GM21526 (cell line): Measurements from ENCODE around the gene NKG7.

Experiments used
- ATAC-seq: cut with Tn5 transposase; IDR thresholded peaks from one replicate; pipeline ENCODE4 v1.9.1; 2021; ENCODE audit warnings: moderate library complexity; ENCODE audit not compliant: unreplicated experiment, low FRiP score

Gene NKG7

DNA sequence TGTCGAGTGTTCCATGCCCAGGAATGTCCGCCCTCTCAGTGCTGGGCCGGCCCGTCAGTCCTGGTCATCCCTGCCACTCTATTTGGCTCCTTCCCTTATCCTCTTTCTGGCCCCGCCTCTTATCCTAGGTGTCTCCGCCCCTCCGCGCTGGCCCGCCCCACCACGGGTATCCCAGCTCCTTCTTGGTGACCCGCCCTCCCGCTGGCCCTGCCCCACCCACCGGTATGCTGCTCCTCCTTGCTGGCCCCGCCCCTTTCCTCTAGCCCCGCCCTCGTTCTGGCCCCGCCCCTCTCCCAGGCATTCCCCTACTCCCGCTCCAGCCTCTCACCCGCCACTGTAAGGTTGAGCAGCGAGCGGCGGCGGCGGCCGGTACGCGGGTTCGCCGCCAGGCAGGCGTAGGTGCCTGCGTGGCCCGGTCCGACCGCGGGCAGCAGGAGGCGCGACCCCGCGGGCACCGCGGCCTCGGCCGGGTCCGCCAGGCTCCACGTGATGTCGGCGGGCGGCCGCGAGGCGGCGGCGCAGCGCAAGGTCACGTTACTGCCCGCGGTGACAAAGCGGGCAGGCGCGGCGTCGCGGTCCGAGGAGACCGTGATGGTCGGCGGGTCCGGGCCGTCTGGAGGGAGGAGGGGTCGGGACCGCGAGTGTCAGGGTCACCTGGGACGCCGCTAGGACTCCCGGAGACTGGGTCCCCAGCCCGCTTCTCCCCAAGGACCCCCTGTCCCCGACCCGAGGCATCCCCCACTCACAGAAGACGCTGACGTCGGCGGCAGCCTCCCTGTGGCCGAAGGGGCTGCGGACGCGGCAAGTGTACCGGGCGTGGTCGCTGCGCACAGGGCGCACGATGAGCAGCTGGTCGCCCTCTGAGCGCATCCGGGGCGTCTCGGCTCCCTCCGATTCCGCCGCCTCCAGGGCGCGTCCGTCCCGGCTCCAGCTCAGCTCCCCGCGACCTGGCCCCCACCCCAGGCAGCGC is 32.5 kb downstream of the NKG7 start:
- ATAC-seq = peak; percentile 49

DNA sequence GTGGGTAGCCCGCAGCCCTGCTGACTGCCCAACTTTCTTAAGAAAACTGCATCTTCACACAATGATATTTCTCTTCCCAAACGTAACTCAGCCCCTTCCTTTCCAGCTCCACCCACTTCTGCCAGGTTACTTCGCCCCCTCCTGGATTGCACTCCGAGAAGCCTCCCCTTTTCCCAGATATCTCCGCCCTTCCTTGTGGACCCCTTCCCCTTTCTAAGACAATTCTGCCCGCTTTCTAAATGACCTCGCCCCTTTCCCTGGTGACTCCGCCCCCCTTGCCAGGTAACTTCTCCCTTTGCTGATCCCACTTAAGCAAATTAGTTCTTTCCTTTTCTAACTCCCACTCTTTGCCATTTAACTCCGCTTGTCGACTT is 33.2 kb downstream of the NKG7 start:
- ATAC-seq = peak; percentile 1

DNA sequence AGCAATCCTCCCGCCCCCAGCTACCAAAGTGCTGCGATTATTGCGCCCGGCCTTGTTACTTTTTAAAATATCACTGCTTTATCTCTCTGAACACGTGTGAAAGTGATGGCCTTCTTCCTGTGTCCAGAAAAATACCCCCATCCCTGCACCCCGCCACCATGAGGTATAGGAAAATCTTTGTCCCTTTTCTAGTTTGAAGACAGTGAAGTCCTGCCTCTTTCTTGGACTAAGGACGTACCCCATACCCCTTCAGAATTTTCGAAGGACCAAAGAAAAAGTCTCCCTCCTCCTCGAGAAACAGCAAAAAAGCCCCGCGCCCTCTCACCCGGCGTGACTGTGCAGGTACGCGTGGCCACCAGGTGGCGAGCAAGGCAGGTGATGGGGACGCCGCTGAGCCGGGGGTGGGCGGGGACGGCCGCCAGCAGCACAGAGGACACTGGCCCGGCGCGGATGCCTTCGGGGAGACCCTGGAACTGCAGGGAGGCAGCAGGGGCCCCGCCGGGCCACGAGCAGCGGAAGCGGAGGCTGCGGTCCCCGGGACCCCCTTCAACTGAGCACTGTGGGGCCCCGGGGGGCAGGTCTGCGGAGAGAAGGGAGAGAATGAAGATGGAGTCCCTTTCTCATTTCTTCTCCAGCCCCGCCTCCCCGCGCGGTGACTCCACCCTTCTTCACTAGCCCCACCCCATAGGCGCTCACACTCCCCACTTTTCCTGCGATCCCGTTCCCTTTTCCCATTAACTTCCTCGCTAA is 33.7 kb downstream of the NKG7 start:
- peak; percentile 48 for ATAC-seq

DNA sequence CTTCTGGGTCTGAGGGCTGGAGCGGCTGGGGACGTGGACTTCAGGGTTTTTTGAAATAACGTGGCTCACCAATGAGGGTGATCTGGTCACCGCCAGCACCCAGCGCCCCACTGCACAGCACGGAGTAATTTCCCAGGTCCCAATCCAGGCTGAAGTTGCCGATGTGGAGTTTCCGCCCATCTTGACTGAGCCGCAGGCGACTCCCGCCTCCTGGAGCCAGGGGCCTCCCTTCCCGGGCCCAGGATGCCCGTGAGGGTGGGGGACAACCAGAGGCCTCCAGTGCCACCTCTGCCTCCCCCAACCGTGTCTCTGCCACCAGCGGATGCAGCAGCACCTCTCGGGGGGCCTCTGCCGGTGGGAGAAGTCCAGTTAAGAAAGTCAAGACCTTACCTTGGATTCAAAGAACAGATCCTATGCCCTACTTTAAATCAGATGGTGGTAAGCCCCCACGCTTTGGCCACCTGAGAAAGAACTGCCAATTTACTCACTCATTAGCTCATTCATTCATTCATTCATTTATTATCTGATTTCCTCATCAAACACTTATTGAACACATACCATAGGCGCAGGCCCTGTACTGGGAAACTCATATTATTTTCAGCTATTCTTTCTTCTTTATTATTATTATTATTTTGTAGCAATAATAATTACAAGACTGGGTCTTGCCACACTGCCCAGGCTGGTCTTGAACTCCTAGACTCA is 34.4 kb downstream of the NKG7 start:
- ATAC-seq = no peak

DNA sequence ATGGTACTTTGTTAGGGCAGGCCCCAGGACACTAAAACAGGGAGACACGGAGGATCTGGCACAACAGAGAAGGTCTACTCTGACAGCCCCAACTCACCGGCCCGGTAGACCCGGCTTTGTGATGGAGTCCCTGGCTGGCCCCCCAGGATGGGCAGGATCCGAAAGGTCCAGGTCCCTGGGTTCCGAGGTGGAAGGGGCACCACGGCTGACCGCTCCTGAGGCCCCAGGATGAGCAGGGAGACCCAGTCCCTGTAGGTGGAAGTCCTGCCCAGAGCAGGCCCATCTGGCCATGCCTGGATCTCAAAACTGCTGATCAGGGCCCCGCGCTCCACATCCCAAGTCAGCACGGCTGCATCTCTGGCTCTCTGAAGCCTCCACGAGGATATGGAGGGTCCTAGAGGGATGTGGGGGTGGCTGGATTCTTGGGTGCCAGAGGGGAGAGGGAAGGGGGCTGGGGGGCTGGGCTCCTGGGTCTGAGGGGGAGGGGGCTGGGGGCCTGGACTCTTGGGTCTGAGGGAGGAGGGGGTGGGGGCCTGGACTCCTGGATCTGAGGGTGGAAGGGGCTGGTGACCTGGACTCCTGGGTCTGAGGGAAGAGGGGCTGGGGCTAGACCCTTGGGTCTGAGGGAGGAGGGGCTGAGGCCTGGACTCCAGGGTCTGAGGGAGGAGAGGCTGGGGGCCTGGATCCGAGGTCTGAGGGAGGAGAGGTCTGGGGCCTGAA is 35.2 kb downstream of the NKG7 start:
- ATAC-seq = no peak

DNA sequence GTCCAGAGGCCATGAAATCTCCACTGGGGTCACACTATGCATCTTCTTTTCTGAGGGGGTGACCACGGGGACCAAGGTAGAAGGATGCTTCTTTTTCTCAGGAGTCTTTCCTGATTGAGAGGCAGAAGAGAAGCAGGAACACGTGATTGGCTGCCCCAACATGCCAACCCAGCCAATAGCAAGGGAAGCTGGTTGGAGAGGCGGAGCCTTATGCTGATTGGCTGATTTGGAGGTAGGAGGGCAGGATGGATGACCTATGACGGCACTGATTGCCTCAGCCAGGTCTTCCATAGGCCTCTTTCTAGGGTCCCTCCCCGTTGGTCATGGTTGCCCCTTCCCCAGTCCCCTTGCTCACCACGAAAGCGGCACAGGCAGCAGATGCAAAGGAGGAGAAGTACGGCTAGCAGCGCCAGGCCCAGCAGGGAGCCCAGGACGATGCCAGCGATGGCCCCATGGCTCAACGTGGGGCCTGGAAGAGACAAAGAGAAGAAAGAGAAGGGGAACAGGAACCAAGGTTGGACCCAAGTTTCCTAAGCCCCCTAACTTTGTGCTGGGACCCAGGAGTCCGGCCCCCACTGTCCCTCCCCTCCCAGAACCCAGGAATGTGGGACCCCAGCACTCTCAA is 38.5 kb downstream of the NKG7 start:
- no peak for ATAC-seq

DNA sequence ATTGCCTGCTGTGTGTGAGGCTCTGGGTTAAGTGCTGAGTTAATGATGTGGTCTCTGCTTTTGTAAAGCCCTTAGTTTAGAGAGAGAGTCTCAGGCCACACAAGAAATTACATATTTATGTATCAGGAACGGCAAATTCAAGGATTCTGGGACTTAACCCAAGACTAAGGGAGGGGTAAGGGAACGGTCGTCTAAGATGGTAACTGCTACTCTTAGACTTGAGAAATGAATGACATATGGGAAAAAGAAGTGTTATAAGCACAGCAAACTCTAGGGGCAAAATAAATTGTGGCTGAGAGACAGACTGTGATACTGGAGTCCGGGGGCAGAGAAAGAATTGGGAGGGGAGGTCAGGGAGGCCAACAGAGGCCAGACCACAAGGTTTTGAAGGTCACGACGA is 40.7 kb downstream of the NKG7 start:
- no peak for ATAC-seq

DNA sequence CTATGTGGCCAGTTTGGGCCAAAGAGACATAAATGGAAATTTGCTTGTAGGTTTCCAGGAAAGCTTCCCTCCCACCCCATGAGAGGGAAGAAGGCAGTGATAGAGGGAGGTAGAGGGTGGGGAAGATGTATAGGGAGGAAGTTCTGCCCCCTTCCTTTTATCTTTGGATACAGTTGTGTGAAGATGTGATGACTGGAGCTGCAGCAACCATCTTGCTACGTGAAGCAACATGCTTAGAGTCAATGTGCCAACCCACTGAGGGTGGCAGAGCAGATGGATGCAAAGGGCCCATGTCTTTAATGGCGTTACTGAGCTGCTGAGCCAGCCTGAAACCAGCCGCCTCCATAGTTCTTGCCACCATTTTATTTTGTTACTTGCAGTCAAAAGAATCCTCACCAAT is 41.3 kb downstream of the NKG7 start:
- no peak for ATAC-seq

DNA sequence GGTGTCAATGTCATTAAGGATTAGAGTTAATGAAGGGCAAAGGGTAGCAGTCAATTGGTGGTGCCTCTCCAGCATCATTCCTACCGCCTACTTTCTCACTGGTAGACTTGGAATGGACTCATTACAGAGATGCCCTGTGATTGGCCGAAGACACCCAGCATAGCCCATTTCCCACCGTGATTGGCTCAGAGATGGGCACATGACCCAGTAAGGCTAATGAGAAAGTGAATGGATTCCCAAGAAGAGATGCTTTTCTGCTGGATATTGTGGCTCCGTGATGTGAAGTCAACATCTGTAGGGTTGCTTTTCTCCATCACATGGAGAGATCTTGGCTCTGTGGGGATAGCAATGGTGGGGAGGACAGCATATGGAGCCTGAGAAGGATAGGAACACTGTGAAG is 42.1 kb downstream of the NKG7 start:
- no peak for ATAC-seq

DNA sequence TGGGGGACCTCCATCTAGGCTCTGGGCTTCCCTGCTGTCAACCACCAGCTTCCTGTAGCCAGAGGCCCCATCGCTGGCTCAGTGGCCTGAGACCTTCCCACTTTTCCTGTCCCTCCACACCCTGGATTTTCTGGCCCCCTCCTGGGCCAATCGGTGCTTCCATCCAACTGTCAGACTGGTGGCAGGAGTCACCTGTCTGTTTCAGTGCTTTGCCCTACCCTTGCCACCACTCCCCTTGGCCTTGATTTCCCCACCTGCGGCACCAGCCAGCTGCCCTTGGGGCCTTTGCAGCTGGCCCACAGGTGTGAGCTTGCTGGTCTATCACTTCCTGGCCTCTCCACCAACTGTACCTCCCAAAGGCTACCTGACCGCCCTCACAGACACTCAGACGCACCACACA is 43.0 kb downstream of the NKG7 start:
- no peak for ATAC-seq

DNA sequence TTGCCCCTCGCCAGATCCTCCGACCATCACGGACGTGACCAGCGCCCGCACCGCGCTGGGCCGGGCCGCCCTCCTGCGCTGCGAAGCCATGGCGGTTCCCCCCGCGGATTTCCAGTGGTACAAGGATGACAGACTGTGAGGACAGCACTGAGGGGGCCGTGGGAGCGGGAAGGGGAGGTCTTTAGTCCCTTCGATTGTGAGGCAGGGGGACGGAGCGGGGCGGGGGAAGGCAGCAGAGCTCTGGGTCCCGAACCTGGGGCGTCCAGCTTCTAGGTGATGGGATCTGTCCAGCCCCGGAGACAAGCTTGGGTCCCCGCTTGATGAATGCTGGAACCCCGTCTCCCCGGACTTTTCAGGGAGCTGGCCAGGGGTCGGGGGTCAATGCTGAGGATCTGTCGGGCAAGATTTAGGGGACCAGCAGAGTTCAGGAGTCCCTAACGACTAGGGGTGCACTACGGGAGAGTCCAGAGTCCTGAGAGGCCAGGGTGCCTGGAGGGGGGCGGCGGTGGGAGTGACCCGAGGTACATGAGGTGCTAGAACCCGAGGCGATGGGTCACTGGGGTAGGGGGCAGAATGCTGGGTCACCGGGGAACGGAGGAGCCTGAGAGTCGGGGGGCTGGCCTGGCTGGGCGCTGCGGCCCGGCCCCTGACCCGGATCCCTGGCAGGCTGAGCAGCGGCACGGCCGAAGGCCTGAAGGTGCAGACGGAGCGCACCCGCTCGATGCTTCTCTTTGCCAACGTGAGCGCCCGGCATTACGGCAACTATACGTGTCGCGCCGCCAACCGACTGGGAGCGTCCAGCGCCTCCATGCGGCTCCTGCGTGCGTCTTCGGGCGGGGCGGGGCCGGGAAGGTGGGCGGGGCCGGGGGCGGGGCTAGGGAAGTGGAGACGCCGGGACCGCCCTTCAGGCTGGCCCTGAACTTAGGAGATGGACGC is 45.1 kb downstream of the NKG7 start:
- no peak for ATAC-seq

DNA sequence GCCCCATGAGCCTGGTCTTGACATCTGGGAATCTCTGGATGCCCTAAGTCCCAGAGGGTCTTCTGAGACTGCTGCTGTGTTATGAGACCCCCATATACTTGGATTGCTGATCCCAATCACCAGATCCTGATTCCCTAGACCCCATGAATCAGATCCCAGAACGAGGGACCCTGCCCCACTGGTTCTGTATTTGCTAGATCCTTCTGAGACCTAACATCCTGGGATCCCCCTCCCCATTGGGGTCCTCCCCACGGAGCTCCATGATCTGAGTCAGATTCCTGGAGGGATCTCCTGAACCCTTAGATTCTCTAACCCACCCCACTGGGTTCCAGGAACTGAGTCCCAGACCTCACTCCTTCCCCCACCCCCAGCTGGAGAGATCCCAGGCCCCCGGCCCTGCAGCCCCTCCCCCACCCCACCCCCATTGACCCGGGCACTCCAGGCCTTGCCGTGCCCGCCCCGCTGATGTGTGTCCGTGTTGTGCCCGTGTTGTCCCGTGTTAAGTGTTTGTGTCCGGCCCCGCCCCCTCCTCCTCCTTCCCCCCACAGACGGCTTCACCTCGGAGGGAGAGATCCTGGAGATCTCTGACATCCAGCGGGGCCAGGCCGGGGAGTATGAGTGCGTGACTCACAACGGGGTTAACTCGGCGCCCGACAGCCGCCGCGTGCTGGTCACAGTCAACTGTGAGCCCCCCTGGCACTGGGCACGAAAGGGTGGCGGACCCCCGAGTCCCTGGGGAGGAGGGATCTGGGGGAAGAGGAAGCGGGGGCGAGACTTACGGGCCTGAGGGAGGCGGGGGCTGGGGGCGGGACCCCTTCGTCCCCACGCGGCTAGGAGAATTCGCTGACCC is 46.0 kb downstream of the NKG7 start:
- ATAC-seq = no peak

DNA sequence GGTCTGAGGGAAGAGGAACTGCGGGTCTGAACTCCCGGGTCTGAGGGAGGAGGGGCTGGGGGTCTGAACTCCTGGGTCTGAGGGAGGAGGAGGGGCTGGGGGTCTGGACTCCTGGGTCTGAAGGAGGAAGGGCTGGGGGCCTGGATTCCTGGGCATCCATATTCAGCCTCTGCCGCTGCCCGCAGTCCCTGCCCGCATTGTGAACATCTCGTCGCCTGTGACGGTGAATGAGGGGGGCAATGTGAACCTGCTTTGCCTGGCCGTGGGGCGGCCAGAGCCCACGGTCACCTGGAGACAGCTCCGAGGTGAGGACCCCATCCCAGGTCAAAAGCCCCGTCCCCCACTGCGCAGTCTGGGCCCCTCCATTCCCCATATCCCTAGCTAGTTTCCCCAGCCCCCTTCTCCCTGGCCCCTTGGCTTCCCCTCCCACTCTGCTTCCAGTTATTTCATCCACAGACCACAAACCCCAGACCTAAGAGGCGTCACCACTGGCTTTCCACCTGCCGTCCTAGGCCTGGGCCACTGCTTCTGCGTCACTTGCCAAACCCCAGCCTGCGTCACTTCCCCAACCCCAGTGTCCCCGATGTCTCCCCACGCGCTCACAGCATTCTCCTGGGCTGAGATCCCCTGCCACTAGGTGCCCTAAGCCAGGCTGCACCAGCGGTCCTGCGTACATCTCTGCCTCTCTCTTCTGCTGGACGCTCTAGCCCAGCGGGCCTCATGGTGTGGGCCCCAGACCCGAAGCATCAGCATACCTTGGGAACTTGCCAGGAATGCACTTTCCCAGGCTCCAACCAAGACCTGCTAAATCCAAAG is 47.1 kb downstream of the NKG7 start:
- ATAC-seq = no peak

DNA sequence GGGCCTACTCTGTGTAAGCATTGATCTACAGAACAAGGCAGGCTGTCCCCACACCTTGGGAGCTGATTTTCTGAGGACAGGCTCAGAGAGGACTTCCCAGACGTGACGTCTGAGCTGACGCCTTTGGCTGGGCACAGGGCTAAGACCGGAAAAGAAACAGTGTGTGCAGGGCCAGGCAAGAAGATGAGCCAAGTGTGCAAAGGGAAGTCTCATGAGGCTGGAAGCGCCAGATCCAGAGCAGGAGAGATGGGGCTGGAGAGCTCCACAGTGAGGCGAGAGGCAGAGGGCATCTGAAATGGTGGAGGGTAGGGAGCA is 48.3 kb downstream of the NKG7 start:
- no peak for ATAC-seq

DNA sequence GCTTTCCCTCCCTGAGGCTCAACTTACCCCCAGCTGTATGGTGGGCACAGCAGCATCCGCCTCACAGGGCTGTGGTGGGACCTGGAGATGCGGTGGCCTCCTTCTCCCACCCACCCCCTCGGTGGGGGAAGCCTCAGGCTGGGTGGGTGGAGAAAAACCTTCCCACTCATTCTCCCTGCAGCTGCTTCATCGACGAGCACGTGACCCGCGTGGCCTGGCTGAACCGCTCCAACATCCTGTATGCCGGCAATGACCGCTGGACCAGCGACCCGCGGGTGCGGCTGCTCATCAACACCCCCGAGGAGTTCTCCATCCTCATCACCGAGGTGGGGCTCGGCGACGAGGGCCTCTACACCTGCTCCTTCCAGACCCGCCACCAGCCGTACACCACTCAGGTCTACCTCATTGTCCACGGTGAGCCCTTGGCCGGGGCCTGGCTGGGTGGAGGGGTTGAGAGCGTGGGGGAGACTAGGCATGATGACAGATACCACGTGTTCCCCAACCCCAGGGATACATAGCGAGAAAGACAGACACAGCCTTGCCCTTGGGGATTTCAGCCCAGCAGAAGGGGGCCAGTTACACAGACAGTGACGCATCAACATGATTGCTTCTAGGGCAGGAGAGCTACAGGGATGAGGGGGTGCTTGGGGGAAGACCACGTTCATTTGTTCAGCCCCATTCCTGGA is 48.8 kb downstream of the NKG7 start:
- ATAC-seq = no peak

DNA sequence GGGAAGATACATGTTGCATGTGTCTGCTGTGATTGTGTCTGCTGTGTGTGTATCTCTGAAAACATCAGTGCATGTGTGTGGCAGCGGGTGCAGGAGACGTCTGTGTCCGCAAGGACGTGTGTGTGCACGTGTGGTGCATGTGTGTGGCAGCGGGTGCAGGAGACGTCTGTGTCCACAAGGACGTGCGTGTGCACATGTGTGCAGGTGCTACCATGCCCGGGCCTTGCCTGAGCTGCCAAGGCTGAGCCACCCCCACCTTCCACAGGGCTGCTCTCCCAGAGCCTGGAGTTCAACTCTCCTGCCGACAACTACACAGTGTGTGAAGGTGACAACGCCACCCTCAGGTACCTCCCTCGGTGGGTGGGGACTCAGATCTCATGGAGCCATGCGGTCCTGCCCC is 50.7 kb downstream of the NKG7 start:
- ATAC-seq = no peak
